A549 (cell line): ENCODE measurements around the gene SMIM30. TPM values are rescaled to one million over a fixed set of nuclear protein-coding genes. Genes with fewer than 3 reads are reported as not detected.

ENCODE experiments used
- ATAC-seq, 2 experiments: fragments of 200-7000 bp in 1 of 2; fragments of >200 bp in 1 of 2; cut with Nextera tagmentation in 1 of 2; cut with Tn5 transposase in 1 of 2; 3 replicates each; pipeline versions ENCODE4 v1.8.0 to v1.9.1; 2018 to 2020; ENCODE audit warnings: mild to moderate bottlenecking in 1 of 2, moderate library complexity in 1 of 2
- CTCF ChIA-PET: fragments of 300-600 bp; sonication (Branson Sonifier 250); formaldehyde crosslinking; extraction: SDS; loops from one replicate; lab custom pipeline; 2021; ENCODE audit warnings: antibody characterized with exemption, inconsistent platforms; lab: Yijun Ruan, JAX
- POLR2A ChIA-PET: fragments of 350-600 bp; formaldehyde crosslinking; extraction: SDS; loops from one replicate; lab custom pipeline; 2021; ENCODE audit warnings: antibody characterized with exemption, inconsistent platforms; lab: Yijun Ruan, JAX
- DNase-seq, 2 experiments: peaks; one replicate each; pipeline versions ENCODE4 v3.0.0 to v3.0.0-alpha.2; 2011 to 2016; ENCODE audit warnings: low read depth in 1 of 2, low spot score in 1 of 2
- FAIRE-seq: peaks from 2 replicates; lab custom pipeline; 2011; peaks lifted over from hg19 to GRCh38; lab: Jason Lieb, UNC
- H3K27ac ChIP-seq, 2 experiments: fragments of >200 bp; sonication (Bioruptor Twin); formaldehyde crosslinking; 3 replicates each; pipeline ENCODE4 v1.5.1; 2016 to 2017
- H3K4me1 ChIP-seq: fragments of >200 bp; sonication (Bioruptor Twin); formaldehyde crosslinking; 3 replicates; pipeline ENCODE4 v1.6.1; 2016
- H3K4me2 ChIP-seq: fragments of >200 bp; sonication (Bioruptor Twin); formaldehyde crosslinking; 3 replicates; pipeline ENCODE4 v1.6.1; 2016
- H3K4me3 ChIP-seq: fragments of >200 bp; sonication (Bioruptor Twin); formaldehyde crosslinking; 3 replicates; pipeline ENCODE4 v1.5.1; 2016
- H3K9me3 ChIP-seq: fragments of >200 bp; sonication (Bioruptor Twin); formaldehyde crosslinking; 3 replicates; pipeline ENCODE4 v1.6.1; 2016
- BCL3 ChIP-seq: fragments of >200 bp; sonication (Bioruptor Twin); formaldehyde crosslinking; IDR thresholded peaks from 3 replicates; pipeline ENCODE4 v1.6.1; 2016
- CBX2 ChIP-seq: fragments of 200-600 bp; sonication (generic); IDR thresholded peaks from 2 replicates; pipeline ENCODE4 v1.6.1; 2016; ENCODE audit warnings: low read depth, mild to moderate bottlenecking, borderline replicate concordance
- CHD4 ChIP-seq: fragments of 200-600 bp; sonication (generic); IDR thresholded peaks from 2 replicates; pipeline ENCODE4 v1.6.1; 2016; ENCODE audit warnings: antibody characterized with exemption, mild to moderate bottlenecking, borderline replicate concordance
- CTCF ChIP-seq: fragments of >200 bp; sonication (Bioruptor Twin); formaldehyde crosslinking; IDR thresholded peaks from 3 replicates; pipeline ENCODE4 v1.5.1; 2016
- EHF ChIP-seq: fragments of 250-450 bp; sonication (Bioruptor Pico); IDR thresholded peaks from 2 replicates; pipeline ENCODE4 v1.5.0; 2020; ENCODE audit warnings: mild to moderate bottlenecking
- EHMT2 ChIP-seq: fragments of 200-600 bp; sonication (generic); IDR thresholded peaks from 2 replicates; pipeline ENCODE4 v1.6.1; 2016; ENCODE audit warnings: antibody characterized with exemption, low read depth, mild to moderate bottlenecking, moderate library complexity
- ELK1 ChIP-seq: fragments of 150-350 bp; IDR thresholded peaks from 2 replicates; pipeline ENCODE4 v1.6.1; 2014; ENCODE audit warnings: low read depth, mild to moderate bottlenecking, low read length
- EP300 ChIP-seq, 2 experiments: fragments of >200 bp; sonication (Bioruptor Twin); formaldehyde crosslinking; IDR thresholded peaks; 2 replicates in 1 of 2; 3 replicates in 1 of 2; pipeline ENCODE4 v1.6.1; 2016 to 2017
- FOSB ChIP-seq: fragments of 250-450 bp; sonication (Bioruptor Pico); IDR thresholded peaks from 2 replicates; pipeline ENCODE4 v1.5.0; 2020; ENCODE audit warnings: mild to moderate bottlenecking, moderate library complexity
- HMGXB4 ChIP-seq: fragments of 250-450 bp; sonication (Bioruptor Pico); IDR thresholded peaks from 2 replicates; pipeline ENCODE4 v1.5.0; 2021; ENCODE audit warnings: mild to moderate bottlenecking, moderate library complexity, borderline replicate concordance
- JUN ChIP-seq, 2 experiments: fragments of >200 bp; sonication (Bioruptor Twin); formaldehyde crosslinking; IDR thresholded peaks; 2 replicates in 1 of 2; 3 replicates in 1 of 2; pipeline ENCODE4 v1.6.1; 2016 to 2017
- KDM1A ChIP-seq: fragments of 200-600 bp; sonication (generic); IDR thresholded peaks from 2 replicates; pipeline ENCODE4 v1.6.1; 2016; ENCODE audit warnings: low read depth, mild to moderate bottlenecking
- KDM5A ChIP-seq: fragments of 200-600 bp; sonication (generic); IDR thresholded peaks from 2 replicates; pipeline ENCODE4 v1.6.1; 2016; ENCODE audit warnings: antibody characterized with exemption, mild to moderate bottlenecking
- MAX ChIP-seq: IDR thresholded peaks from 2 replicates; pipeline ENCODE4 v1.6.1; 2012
- NR3C1 ChIP-seq: fragments of >200 bp; sonication (Bioruptor Twin); formaldehyde crosslinking; IDR thresholded peaks from 3 replicates; pipeline ENCODE4 v1.6.1; 2017
- PBX3 ChIP-seq: IDR thresholded peaks from 2 replicates; pipeline ENCODE4 v1.6.1; 2012
- PHF8 ChIP-seq: fragments of 200-600 bp; sonication (generic); IDR thresholded peaks from 2 replicates; pipeline ENCODE4 v1.6.1; 2016; ENCODE audit warnings: low read depth, mild to moderate bottlenecking, antibody characterized with exemption, moderate library complexity, borderline replicate concordance
- POLR2AphosphoS2 ChIP-seq: conservative IDR thresholded peaks from 2 replicates; pipeline ENCODE4 v1.6.1; 2012; ENCODE audit warnings: low read length, improper control_type of control experiment, inconsistent platforms
- RAD21 ChIP-seq, 2 experiments: fragments of >200 bp in 1 of 2; sonication (Bioruptor Twin) in 1 of 2; formaldehyde crosslinking in 1 of 2; IDR thresholded peaks in 1 of 2; conservative IDR thresholded peaks in 1 of 2; 2 replicates in 1 of 2; 3 replicates in 1 of 2; pipeline ENCODE4 v1.6.1; 2012 to 2018; ENCODE audit warnings: inconsistent platforms in 1 of 2
- RARB ChIP-seq: fragments of 250-450 bp; sonication (Bioruptor Pico); IDR thresholded peaks from 2 replicates; pipeline ENCODE4 v1.8.0; 2021; ENCODE audit warnings: mild to moderate bottlenecking, moderate library complexity
- RCOR1 ChIP-seq: fragments of 150-350 bp; IDR thresholded peaks from 2 replicates; pipeline ENCODE4 v1.6.1; 2014; ENCODE audit warnings: antibody characterized with exemption, low read length, low read depth
- RFX5 ChIP-seq: fragments of 450-650 bp; IDR thresholded peaks from 2 replicates; pipeline ENCODE4 v1.7.1; 2014; ENCODE audit warnings: antibody characterized with exemption, mild to moderate bottlenecking, moderate library complexity
- SREBF2 ChIP-seq: fragments of 450-650 bp; IDR thresholded peaks from 2 replicates; pipeline ENCODE4 v1.6.1; 2014; ENCODE audit warnings: mild to moderate bottlenecking, moderate library complexity
- TP53 ChIP-seq: fragments of 250-450 bp; sonication (Bioruptor Pico); IDR thresholded peaks from 2 replicates; pipeline ENCODE4 v1.5.0; 2021; ENCODE audit warnings: mild to moderate bottlenecking, moderate library complexity
- USF2 ChIP-seq: fragments of 450-650 bp; IDR thresholded peaks from 2 replicates; pipeline ENCODE4 v1.6.1; 2014; ENCODE audit warnings: antibody characterized with exemption
- ZNF302 ChIP-seq: fragments of 250-450 bp; sonication (Bioruptor Pico); IDR thresholded peaks from 2 replicates; pipeline ENCODE4 v1.9.0; 2021; ENCODE audit warnings: inconsistent platforms, mild to moderate bottlenecking, moderate library complexity
- WGBS: methylation state at CpG from one replicate; pipeline ENCODE4 v1.1.6; 2017; ENCODE audit errors: missing lambda C conversion rate; 5-methylcytosine and 5-hydroxymethylcytosine counted together
- polyA plus RNA-seq, 4 experiments: library from polyadenylated mRNA; depleted of rRNA in 3 of 4; stranded (reverse); fragments of >200 nt; fragmentation: RNase III in 1 of 4; extraction: RNeasy Plus Mini Kit Qiagen cat#74134 plus additional on column Dnase treatment in 1 of 4; gene quantifications; 2 replicates in 3 of 4; 3 replicates in 1 of 4; pipeline ENCODE4 v1.2.3, GENCODE V29; 2011 to 2017

The SMIM30 gene
- polyA plus RNA-seq, 2 of the 4 experiments (the other 2 are of a cell fraction), result 47.1 to 62.7 TPM

GRCh38 chr7:113140956-113141355, 22.6 kb upstream of the SMIM30 start (continued):
- TF ChIP-seq CTCF, result no peak

GRCh38 chr7:113137241-113137640, 18.9 kb upstream of the SMIM30 start:
- CTCF ChIA-PET, result no interaction called here
- H3K4me3 ChIP-seq, result no peak overlapping the region
- no peak for FAIRE-seq
- no peaks in the 10 kb centered on the region for H3K9me3 ChIP-seq
- TF ChIP-seq RARB (CRISPR knock-in tag) (no peak), CHD4 (no peak), CBX2 (no peak), PBX3 (no peak), EP300 (IDR thresholded peaks at IDR 0.05) (no peak), TP53 (CRISPR knock-in tag) (no peak), USF2 (no peak), RAD21 (conservative IDR thresholded peaks at IDR 0.05 in 1 of 2, IDR thresholded peaks at IDR 0.05 in 1 of 2) (no peak), CTCF (no peak), SREBF2 (no peak), MAX (no peak), PHF8 (no peak), FOSB (CRISPR knock-in tag) (no peak), EHMT2 (no peak), BCL3 (no peak)
- no peak for DNase-seq
- no peak overlapping the region for H3K4me2 ChIP-seq
- H3K4me1 ChIP-seq, result no peaks in the 10 kb centered on the region
- ATAC-seq, result no peak
- 25% methylated on average over 2 of the region's 2 CpGs for WGBS
- no peak overlapping the region for H3K27ac ChIP-seq
- POLR2A ChIA-PET, result no interaction called here

- H3K4me1 ChIP-seq, result no peaks in the 10 kb centered on the region
- no peaks in the 10 kb centered on the region for H3K9me3 ChIP-seq
- WGBS, result 8% methylated on average over 1 of the region's 1 CpG
- CTCF ChIA-PET, result no interaction called here
- POLR2A ChIA-PET, result no interaction called here
- no peak overlapping the region for H3K4me3 ChIP-seq
- no peak for DNase-seq
- ATAC-seq, result no peak
- H3K4me2 ChIP-seq, result no peak overlapping the region
- no peak overlapping the region for H3K27ac ChIP-seq
- no peak for FAIRE-seq
- TF ChIP-seq POLR2AphosphoS2 (no peak), JUN (IDR thresholded peaks at IDR 0.05) (no peak), KDM1A (no peak), ZNF302 (no peak), HMGXB4 (no peak), KDM5A (no peak), NR3C1 (no peak), EHF (CRISPR knock-in tag) (no peak), TP53 (CRISPR knock-in tag) (no peak), RCOR1 (no peak), ELK1 (no peak), RFX5 (no peak)
These were observed 15.7 kb upstream of the SMIM30 start for GRCh38 chr7:113134025-113134424.
